ENCODE data around the gene SMIM13. TPM values are rescaled to one million over a fixed set of nuclear protein-coding genes. Genes with fewer than 3 reads are reported as not detected.

Gene SMIM13
- total RNA-seq, 1 donor from 2014 or later, result 10.6 TPM

- no peaks in the 10 kb centered on the region for H3K36me3 Mint-ChIP-seq (ENCODE audit: unreplicated experiment)
- peaks cover 6% of the 10 kb centered on the region for H3K4me1 Mint-ChIP-seq (ENCODE audit: low read depth, unreplicated experiment)
- peak overlapping the region; percentile 93 for H3K27ac Mint-ChIP-seq (ENCODE audit: unreplicated experiment)
- peaks cover 7% of the 10 kb centered on the region for H3K9me3 Mint-ChIP-seq (ENCODE audit: unreplicated experiment)
- peak overlapping the region; percentile 89 for H3K4me3 Mint-ChIP-seq (ENCODE audit: unreplicated experiment)
- DNase-seq, result no peak
- no peak for TF ChIP-seq CTCF (IDR thresholded peaks at IDR 0.05; ENCODE audit: partially characterized antibody, unreplicated experiment)
- H3K27me3 Mint-ChIP-seq (ENCODE audit: unreplicated experiment), result peaks cover 5% of the 10 kb centered on the region
Observed at GRCh38 chr6:11094941-11095340, 1.3 kb downstream of the SMIM13 start.

- Mint-ChIP-seq H3K27ac (ENCODE audit: unreplicated experiment) (no peak overlapping the region), H3K36me3 (ENCODE audit: unreplicated experiment) (peaks cover 7% of the 10 kb centered on the region), H3K27me3 (ENCODE audit: unreplicated experiment) (peaks cover 7% of the 10 kb centered on the region), H3K4me3 (ENCODE audit: unreplicated experiment) (peak overlapping the region; percentile 65), H3K4me1 (ENCODE audit: low read depth, unreplicated experiment) (peaks cover 6% of the 10 kb centered on the region), H3K9me3 (ENCODE audit: unreplicated experiment) (peaks cover 8% of the 10 kb centered on the region)
- no peak for TF ChIP-seq CTCF (IDR thresholded peaks at IDR 0.05; ENCODE audit: partially characterized antibody, unreplicated experiment)
- DNase-seq, result no peak
Observed at GRCh38 chr6:11096109-11096508, 2.5 kb downstream of the SMIM13 start.

GRCh38 chr6:11097476-11097875 is 3.8 kb downstream of the SMIM13 start:
- DNase-seq, result no peak
- Mint-ChIP-seq H3K4me1 (ENCODE audit: low read depth, unreplicated experiment) (peaks cover 6% of the 10 kb centered on the region), H3K4me3 (ENCODE audit: unreplicated experiment) (no peak overlapping the region), H3K27ac (ENCODE audit: unreplicated experiment) (no peak overlapping the region), H3K27me3 (ENCODE audit: unreplicated experiment) (peaks cover 7% of the 10 kb centered on the region), H3K36me3 (ENCODE audit: unreplicated experiment) (peaks cover 7% of the 10 kb centered on the region), H3K9me3 (ENCODE audit: unreplicated experiment) (peaks cover 11% of the 10 kb centered on the region)
- TF ChIP-seq CTCF (IDR thresholded peaks at IDR 0.05; ENCODE audit: partially characterized antibody, unreplicated experiment), result no peak

GRCh38 chr6:11098004-11098403 is 4.4 kb downstream of the SMIM13 start:
- Mint-ChIP-seq H3K27me3 (ENCODE audit: unreplicated experiment) (peaks cover 7% of the 10 kb centered on the region), H3K36me3 (ENCODE audit: unreplicated experiment) (peaks cover 7% of the 10 kb centered on the region), H3K9me3 (ENCODE audit: unreplicated experiment) (peaks cover 9% of the 10 kb centered on the region), H3K27ac (ENCODE audit: unreplicated experiment) (no peak overlapping the region), H3K4me3 (ENCODE audit: unreplicated experiment) (no peak overlapping the region), H3K4me1 (ENCODE audit: low read depth, unreplicated experiment) (peaks cover 6% of the 10 kb centered on the region)
- DNase-seq, result no peak
- TF ChIP-seq CTCF (IDR thresholded peaks at IDR 0.05; ENCODE audit: partially characterized antibody, unreplicated experiment), result no peak

GRCh38 chr6:11101417-11101816 is 7.8 kb downstream of the SMIM13 start:
- H3K9me3 Mint-ChIP-seq (ENCODE audit: unreplicated experiment), result peaks cover 4% of the 10 kb centered on the region
- TF ChIP-seq CTCF (IDR thresholded peaks at IDR 0.05; ENCODE audit: partially characterized antibody, unreplicated experiment), result no peak
- H3K4me1 Mint-ChIP-seq (ENCODE audit: low read depth, unreplicated experiment), result peaks cover 1% of the 10 kb centered on the region
- peaks cover 2% of the 10 kb centered on the region for H3K27me3 Mint-ChIP-seq (ENCODE audit: unreplicated experiment)
- no peak overlapping the region for H3K4me3 Mint-ChIP-seq (ENCODE audit: unreplicated experiment)
- no peak overlapping the region for H3K27ac Mint-ChIP-seq (ENCODE audit: unreplicated experiment)
- H3K36me3 Mint-ChIP-seq (ENCODE audit: unreplicated experiment), result peaks cover 7% of the 10 kb centered on the region
- DNase-seq, result no peak

All from glutamatergic neuron (in vitro differentiated cells).